ENCODE data around the gene NEURL1. TPM values are rescaled to one million over a fixed set of nuclear protein-coding genes. Genes with fewer than 3 reads are reported as not detected.

The NEURL1 gene
- total and polyA plus RNA-seq, 2 donors (not counting 3 experiments of a cell fraction or from before 2014, with no cell fraction given) = 0.06 to 0.22 TPM

- H3K9me3 ChIP-seq (replicated peaks; ENCODE audit: control insufficient read depth, insufficient read depth, low read length) = no peaks in the 10 kb centered on the region
- BruUV-seq (replicated peaks) = no TSS peak
- TF ChIP-seq POLR2A (IDR thresholded peaks at IDR 0.05; ENCODE audit: low read depth, low read length) (no peak), MYC (IDR thresholded peaks at IDR 0.05; ENCODE audit: low read depth, low read length) (no peak), POLR2AphosphoS5 (IDR thresholded peaks at IDR 0.05; ENCODE audit: insufficient read depth, low read depth, low read length) (no peak), CTCF (IDR thresholded peaks at IDR 0.05; ENCODE audit: extremely low read depth in 1 of 2, insufficient read depth in 1 of 2, low read depth in 1 of 2, low read length in 2 of 2) (no peak)
- intact Hi-C loops (cut with micrococcal nuclease) (no loop called here), dilution Hi-C loops (cut with MboI; ENCODE audit: extremely low pct_ligation_motif_present, low sequenced_read_pairs) (no loop called here)
- H4K20me1 ChIP-seq (replicated peaks; ENCODE audit: control insufficient read depth, extremely low read depth, insufficient read depth, low read length) = no peaks in the 10 kb centered on the region
- DNase-seq (ENCODE audit: low read depth, low spot score) (no peak), FAIRE-seq (no peak)
- H3K79me2 ChIP-seq (ENCODE audit: control insufficient read depth, insufficient read depth, low read length) = no peaks in the 10 kb centered on the region
- no peak overlapping the region for H3K9ac ChIP-seq (replicated peaks; ENCODE audit: extremely low read depth, insufficient read depth, low read length)
- no peak overlapping the region for H3K4me2 ChIP-seq (ENCODE audit: insufficient read depth, low read length)
- H3K36me3 ChIP-seq (ENCODE audit: control insufficient read depth in 2 of 2, extremely low read depth in 1 of 2, insufficient read depth in 2 of 2, low read length in 2 of 2) = no peaks in the 10 kb centered on the region
- H3K9me1 ChIP-seq (replicated peaks; ENCODE audit: control insufficient read depth, extremely low read depth, insufficient read depth, low read length) = no peaks in the 10 kb centered on the region
- no peak overlapping the region for H3K27ac ChIP-seq (ENCODE audit: insufficient read depth, low read depth, low read length)
- no peak overlapping the region for H2AFZ ChIP-seq (ENCODE audit: low read depth, low read length)
- H3K27me3 ChIP-seq (ENCODE audit: control insufficient read depth in 2 of 2, insufficient read depth in 2 of 2, low read length in 2 of 2) = no peaks in the 10 kb centered on the region
- CTCF ChIA-PET = interaction anchor here (1.7 kb wide), 1 partner anchor 14 kb away, joined by 4 read pairs; no protein-coding TSS in a partner anchor
- POLR2A ChIA-PET = no interaction called here
- H3K4me3 ChIP-seq (replicated peaks in 1 of 3; ENCODE audit: insufficient read depth in 1 of 3, low read depth in 1 of 3, low read length in 3 of 3) = no peak overlapping the region
- H3K4me1 ChIP-seq (ENCODE audit: control insufficient read depth, extremely low read depth, insufficient read depth, low read length) = no peaks in the 10 kb centered on the region
Measured at GRCh38 chr10:103620352-103620740, 126.8 kb downstream of the NEURL1 start.

GRCh38 chr10:103620891-103621782, 127.6 kb downstream of the NEURL1 start:
- no peaks in the 10 kb centered on the region for H3K36me3 ChIP-seq (ENCODE audit: control insufficient read depth in 2 of 2, extremely low read depth in 1 of 2, insufficient read depth in 2 of 2, low read length in 2 of 2)
- CTCF ChIA-PET = interaction anchor here (0.6 to 1.9 kb wide), 3 partner anchors 15 to 65 kb away, joined by 3 to 4 read pairs (median 4); no protein-coding TSS in a partner anchor

More at GRCh38 chr10:103620891-103621782, 127.6 kb downstream of the NEURL1 start:
- no peaks in the 10 kb centered on the region for H3K4me1 ChIP-seq (ENCODE audit: control insufficient read depth, extremely low read depth, insufficient read depth, low read length)
- no peaks in the 10 kb centered on the region for H4K20me1 ChIP-seq (replicated peaks; ENCODE audit: control insufficient read depth, extremely low read depth, insufficient read depth, low read length)
- no peaks in the 10 kb centered on the region for H3K9me1 ChIP-seq (replicated peaks; ENCODE audit: control insufficient read depth, extremely low read depth, insufficient read depth, low read length)
- POLR2A ChIA-PET = no interaction called here
- no peaks in the 10 kb centered on the region for H3K27me3 ChIP-seq (ENCODE audit: control insufficient read depth in 2 of 2, insufficient read depth in 2 of 2, low read length in 2 of 2)
- intact Hi-C loops (cut with micrococcal nuclease) = no loop called here
- DNase-seq (ENCODE audit: low read depth, low spot score) = no peak
- no peaks in the 10 kb centered on the region for H3K79me2 ChIP-seq (ENCODE audit: control insufficient read depth, insufficient read depth, low read length)
- no TSS peak for BruUV-seq (replicated peaks)
- H3K9me3 ChIP-seq (replicated peaks; ENCODE audit: control insufficient read depth, insufficient read depth, low read length) = no peaks in the 10 kb centered on the region
- no peak overlapping the region for H3K27ac ChIP-seq (ENCODE audit: insufficient read depth, low read depth, low read length)
- no peak overlapping the region for H3K9ac ChIP-seq (replicated peaks; ENCODE audit: extremely low read depth, insufficient read depth, low read length)
- H2AFZ ChIP-seq (ENCODE audit: low read depth, low read length) = no peak overlapping the region
- no peak overlapping the region for H3K4me3 ChIP-seq (replicated peaks in 1 of 3; ENCODE audit: insufficient read depth in 1 of 3, low read depth in 1 of 3, low read length in 3 of 3)
- FAIRE-seq = no peak
- H3K4me2 ChIP-seq (ENCODE audit: insufficient read depth, low read length) = no peak overlapping the region
- TF ChIP-seq GATA2 (IDR thresholded peaks at IDR 0.05; ENCODE audit: insufficient read depth, insufficient read length, low read depth, low read length) (no peak), FOS (IDR thresholded peaks at IDR 0.05; ENCODE audit: borderline replicate concordance, insufficient read depth, low read length) (no peak), POLR2A (IDR thresholded peaks at IDR 0.05; ENCODE audit: low read depth, low read length) (no peak), POLR2AphosphoS5 (IDR thresholded peaks at IDR 0.05; ENCODE audit: insufficient read depth, low read depth, low read length) (no peak), CTCF (IDR thresholded peaks at IDR 0.05; ENCODE audit: extremely low read depth in 1 of 2, insufficient read depth in 1 of 2, low read depth in 1 of 2, low read length in 2 of 2) (no peak), MYC (IDR thresholded peaks at IDR 0.05; ENCODE audit: low read depth, low read length) (no peak), EZH2 (IDR thresholded peaks at IDR 0.05; ENCODE audit: borderline replicate concordance, low read depth, low read length, severe bottlenecking) (no peak), JUN (IDR thresholded peaks at IDR 0.05; ENCODE audit: borderline replicate concordance, insufficient read depth, insufficient read length, low read depth) (no peak), MAX (IDR thresholded peaks at IDR 0.05; ENCODE audit: insufficient read depth, insufficient read length) (no peak)
- dilution Hi-C loops (cut with MboI; ENCODE audit: extremely low pct_ligation_motif_present, low sequenced_read_pairs) = no loop called here

Data from endothelial cell of umbilical vein (primary cell).